Measurements from ENCODE around the gene CELF1.

The CELF1 gene

DNA sequence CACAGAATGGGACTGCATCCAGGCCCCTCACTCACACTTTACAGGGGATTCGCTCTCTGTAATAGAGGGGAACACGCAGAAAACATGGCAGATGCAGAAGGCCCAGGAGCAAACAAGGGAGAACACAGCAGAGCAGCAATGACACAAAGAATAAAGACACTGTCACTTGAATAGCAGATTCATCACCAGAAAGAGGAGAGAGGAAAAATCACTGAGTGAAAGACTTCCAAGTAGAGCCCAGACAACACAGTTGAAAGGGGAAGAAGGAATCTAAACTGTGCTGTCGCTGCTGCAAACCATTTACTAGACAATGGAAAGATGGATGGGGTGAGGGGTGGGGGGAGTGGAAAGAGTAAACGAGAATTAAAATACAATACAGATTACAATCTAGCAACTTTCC lies 75.2 kb downstream of the CELF1 start:
- DNase-seq: no peak

GRCh38 chr11:47477323-47477722 lies 75.6 kb downstream of the CELF1 start:
- DNase-seq: no peak

DNA sequence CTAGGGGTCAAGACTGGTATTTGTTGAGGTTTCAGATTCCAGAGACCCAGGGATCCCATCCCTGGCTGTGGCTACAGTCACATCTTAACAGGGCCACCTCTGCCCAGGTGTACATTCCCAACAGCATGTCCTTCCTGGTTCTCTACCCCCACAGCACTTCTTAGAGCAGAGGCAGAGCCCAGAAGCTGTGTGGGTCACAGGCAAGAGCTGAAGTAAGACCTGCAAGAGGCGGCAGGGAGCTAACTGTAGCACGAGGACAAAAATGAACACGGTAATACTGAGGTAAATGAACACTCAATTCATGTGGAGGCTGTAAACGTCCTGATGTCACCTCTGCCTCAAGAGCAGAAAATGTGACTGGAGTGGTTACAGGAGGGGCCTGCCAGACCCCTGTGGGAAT lies 82.3 kb downstream of the CELF1 start:
- no peak for DNase-seq

DNA sequence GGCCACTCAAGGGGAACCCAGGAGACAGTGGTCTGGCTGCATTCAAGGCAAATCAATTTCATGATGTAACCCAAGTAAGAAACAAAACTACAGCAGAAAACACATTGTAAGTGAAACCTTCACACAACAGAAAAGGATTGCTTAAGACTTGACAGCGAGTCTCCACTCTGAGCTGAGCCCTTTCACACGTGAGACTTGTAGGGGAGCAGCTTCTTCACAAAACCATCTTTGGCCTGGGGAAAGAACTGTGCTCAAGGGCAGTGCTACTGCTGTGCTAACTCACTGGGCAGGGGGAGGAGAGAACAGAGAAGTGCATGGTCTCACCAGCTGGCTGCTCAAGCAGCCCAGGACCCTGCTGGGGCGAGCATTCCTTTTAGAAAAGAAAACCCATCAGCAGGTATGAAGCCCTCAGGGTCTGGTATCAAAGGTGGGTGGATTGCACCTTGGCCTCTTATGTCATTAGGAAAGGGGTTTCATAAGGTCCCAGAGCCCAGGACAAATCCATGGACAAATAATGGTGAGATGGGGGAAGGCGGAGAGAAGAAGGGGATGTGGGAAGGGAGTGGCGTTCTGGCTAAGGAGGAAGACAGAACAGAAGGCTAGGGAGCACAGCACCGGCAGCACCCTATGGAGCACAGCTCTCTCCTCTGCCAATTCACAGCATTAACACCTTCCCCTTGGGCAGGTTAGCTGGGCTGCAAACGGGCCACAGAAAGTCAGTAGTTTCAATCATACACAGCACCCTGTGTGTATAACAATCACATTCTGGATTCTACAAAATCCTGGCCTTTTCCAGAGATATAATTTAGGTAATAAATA lies 83.4 kb downstream of the CELF1 start:
- DNase-seq: no peak

DNA sequence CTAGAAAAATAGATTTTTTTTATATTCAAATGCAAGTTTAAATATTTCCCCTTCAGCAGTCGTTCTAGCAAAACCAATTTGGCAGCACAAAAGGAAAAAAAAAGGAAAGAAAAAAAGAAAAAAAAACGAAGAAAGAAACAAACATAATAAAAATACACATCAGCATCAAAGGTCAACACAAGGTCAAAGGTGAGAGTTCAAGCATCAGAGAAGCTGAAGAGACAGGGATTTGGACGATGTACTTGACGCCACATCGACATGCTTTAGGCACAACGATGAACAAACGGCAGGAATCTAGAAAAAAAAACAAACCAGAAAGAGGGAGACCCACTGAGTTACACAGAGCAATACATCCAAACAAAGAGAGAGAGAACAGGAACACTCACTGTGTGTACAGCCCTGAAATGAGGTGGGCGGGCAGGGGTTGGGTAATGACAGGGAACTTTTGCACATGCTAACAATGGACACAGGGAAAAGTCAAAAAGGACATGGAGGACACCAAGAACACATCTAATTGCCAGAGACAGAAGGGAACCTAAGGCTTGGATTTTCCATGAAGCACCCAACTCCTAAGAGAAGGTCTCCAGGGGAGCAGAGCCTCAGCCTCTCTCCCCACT lies 84.2 kb downstream of the CELF1 start:
- no peak for DNase-seq

DNA sequence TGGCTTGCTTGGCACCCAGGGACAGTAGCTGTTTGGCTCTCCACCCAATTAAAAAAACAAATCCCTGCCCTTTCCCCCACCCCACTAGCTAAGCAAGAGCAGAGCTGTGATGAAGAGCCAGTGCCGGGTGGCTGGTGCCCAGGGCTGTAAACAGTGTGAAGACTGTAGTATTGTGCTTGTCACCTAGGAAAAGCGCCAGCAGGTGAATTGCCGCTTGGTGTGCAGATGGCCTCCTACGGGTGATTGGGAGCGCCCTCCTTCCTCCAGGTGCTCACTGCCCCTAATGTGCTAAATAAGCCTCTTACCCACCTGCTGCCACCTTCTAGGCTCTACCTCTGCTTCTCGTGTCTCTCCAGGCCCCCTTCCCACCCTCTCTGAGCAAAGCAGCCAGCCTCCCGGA lies 85.6 kb downstream of the CELF1 start:
- peak; percentile 82 for DNase-seq

- peak; percentile 82 for DNase-seq
These were observed 86.2 kb downstream of the CELF1 start for GRCh38 chr11:47466701-47467250.

DNA sequence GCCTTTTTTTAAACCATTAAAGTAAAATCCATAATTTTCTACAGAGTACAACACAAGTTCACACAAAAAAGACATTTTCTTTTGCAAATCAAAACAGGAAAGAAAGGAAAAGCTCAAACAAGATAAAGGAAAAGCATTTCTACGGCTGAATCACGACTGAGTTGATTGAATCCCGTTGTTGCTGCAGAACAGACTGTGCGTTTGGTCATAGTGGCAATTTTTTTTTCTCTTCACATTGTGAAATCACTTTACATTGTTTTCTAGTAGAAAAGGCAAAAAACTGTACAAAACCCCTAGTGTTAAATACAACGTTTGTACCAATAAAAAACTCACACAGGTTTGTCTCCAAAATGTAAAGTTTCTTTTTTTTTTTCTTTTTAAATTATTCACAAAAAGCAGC lies 86.7 kb downstream of the CELF1 start:
- no peak for DNase-seq

DNA sequence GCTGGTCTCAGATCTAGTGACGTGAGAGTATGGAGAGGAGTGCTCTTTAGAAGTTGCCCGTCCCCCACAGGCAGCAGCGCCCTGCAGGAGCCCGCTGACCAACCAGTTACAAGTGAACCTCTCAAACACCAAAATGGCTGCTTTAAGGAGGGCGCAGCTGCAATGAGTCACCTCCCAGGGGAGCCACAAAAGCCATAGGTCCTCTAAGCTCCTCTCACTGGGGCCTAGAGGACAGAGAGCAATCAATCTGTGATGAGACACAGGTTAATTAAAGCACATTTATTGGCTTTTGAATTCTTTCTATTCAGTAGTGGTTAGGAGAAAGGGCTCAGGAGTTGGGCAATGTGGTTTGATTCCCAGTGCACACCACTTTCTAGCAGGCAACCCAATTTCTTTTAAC lies 88.4 kb downstream of the CELF1 start:
- DNase-seq: peak; percentile 99

DNA sequence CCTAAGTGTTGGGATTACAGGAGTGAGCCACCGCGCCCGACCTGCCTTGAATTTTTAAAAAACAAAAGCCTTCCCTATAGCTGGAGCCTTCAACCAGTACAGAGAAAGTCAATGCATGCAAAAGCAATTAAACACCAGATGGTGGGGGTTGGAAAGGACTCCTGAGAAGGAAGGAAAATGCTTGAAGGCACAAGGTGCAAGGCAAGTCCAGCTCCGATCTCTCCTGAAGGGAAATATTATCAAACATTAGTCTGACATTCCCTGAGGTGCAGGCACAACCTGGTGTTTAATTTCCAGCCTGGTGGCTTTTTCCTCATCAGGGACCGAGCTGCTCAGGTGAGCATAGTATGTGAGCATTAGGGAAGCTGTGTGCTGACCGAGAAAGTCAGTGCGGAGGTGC lies 91.1 kb downstream of the CELF1 start:
- no peak for DNase-seq

- DNase-seq: no peak
These were observed 92.2 kb downstream of the CELF1 start for GRCh38 chr11:47460571-47461235.

DNA sequence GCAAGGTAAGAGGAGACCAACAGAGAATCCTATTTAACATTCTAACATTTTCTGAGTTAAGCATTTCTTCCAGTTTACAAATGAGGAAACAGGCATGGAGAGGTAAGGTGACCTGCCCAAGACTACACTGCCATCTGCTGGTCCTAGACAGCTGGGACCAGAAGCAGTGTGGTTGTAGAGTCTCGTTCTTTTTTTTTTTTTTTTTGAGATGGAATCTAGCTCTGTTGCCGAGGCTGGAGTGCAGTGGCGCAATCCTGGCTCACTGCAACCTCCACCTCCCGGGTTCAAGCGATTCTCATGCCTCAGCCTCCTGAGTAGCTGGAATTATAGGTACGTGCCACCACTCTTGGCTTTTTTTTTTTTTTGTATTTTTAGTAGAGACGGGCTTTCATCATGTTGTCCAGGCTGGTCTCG lies 98.7 kb downstream of the CELF1 start:
- peak; percentile 59 for DNase-seq

- DNase-seq: no peak
These were observed 99.6 kb downstream of the CELF1 start for GRCh38 chr11:47453365-47453764.

DNA sequence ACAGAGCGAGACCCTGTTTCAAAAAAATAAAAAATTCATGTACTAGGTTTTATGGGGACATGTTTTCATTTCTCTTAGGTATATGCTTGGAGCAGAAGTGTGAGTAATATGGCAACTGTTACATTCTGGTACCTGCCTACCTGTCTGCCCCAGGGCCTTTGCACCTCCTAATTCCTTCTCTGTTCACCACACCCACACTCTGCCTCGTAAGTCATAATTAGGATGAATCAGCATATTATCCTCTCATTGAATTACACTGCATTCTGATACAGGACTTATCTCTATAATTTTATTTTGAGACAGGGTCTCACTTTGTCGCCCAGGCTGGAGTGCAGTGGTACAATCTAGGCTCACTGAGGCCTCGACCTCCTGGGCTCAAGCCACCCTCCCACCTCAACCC lies 100.9 kb downstream of the CELF1 start:
- no peak for DNase-seq

GRCh38 chr11:47451436-47451835 lies 101.5 kb downstream of the CELF1 start:
- no peak for DNase-seq

DNA sequence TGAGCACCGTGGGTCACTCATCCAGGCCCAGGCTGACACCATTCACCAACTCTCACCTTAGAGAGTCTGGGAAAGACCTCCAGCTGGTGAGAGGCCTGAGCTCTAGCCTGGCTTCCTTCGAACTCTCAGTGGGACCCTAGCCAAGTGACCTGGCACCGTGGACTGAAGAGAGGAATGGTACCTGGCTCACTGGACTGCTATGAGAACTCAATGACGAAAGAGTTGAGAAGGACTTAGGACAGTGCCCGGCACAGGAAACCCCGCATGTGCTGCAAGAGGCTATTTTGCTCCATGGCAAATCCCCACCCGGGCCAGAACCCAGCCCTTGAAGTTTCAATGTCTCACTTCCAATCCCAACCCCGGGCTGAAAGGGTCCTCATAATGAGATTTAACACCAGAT lies 103.4 kb downstream of the CELF1 start:
- no peak for DNase-seq

DNA sequence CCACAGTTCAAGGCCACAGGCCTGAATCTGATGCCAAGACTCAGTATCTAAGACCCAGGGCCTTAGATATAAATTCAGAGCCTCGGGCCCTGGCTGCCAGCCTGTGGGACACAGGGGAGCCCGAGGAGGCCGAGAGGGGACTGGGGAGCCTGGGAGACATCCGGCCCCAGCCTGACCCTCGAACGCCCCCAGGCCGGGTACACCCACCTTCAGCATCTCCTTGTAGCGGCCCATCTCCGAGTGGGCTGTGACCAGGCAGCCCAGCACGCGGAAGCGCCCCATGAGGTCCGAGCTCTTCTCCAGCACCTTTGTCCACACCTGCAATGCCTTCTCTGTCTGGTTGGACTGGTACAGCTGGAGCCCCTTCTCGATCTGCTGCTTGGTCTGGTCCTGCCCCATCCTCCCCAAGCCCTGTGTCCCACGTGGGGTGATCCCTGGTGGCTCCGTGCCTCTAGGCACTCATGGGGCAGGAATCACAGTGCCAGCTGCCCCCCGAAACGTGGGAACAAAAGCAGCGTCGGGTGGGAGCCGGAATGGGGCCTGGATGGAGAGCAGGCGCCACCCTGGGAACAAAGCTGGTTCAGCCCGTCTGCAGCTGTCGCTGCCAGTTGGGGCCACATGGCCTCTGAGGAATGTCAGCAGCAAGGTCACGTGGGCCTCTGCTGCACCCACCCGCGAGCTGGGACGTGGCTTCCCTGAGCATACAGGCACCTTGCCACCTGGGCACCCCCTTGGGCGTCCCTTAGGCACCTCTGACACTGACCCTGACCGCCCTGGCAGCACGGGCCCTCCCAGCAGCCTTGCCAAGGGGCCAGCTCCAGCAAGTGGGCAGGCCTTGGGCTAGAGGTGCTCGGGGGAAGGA lies 104.1 kb downstream of the CELF1 start, which contains the start of gene RAPSN:
TSS of gene RAPSN (minus strand) at position 571 of the 862 bp plus-strand sequence. CDS start at position 399, 172 bp downstream.
- DNase-seq: no peak

DNA sequence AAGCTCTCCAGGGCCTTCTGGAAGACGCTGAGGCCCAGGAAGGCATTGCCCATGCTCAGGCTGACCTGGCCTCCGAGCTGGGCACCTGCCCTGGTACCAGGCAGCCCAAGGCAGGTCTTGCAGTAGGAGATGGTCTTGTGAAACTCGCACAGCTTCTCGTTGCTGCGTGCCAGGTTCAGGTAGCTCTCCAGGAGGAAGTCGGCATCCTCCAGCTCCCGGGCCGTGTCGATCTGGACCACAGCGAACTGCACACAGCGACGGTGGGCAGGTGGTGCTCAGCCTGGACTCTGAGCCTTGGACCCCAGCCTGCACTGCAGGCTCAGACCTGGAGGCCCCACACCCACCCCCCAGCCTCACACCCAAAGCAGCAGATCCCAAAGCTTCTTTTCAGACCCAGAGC lies 105.0 kb downstream of the CELF1 start:
- DNase-seq: no peak

DNA sequence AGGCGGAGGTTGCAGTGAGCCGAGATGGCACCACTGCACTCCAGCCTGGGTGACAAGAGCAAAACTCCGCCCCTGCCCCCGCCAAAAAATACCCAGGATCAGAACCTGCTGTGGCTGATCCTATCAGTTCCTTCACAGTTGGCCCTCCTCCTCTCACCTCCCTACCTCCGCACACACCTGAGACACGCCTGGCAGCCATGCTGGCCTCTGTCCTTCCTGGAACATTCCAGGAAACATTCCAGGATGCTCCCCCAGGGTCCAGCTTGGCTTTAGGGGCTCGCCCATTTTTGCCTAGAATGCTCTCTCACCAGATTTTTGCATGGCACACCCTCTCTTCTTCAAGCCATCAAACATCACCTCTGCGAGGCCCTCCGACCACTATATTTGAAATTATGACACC lies 106.1 kb downstream of the CELF1 start:
- DNase-seq: no peak

GRCh38 chr11:47445840-47446239 lies 107.1 kb downstream of the CELF1 start:
- no peak for DNase-seq

- DNase-seq: no peak
These were observed 109.1 kb downstream of the CELF1 start for GRCh38 chr11:47443817-47444216.

DNA sequence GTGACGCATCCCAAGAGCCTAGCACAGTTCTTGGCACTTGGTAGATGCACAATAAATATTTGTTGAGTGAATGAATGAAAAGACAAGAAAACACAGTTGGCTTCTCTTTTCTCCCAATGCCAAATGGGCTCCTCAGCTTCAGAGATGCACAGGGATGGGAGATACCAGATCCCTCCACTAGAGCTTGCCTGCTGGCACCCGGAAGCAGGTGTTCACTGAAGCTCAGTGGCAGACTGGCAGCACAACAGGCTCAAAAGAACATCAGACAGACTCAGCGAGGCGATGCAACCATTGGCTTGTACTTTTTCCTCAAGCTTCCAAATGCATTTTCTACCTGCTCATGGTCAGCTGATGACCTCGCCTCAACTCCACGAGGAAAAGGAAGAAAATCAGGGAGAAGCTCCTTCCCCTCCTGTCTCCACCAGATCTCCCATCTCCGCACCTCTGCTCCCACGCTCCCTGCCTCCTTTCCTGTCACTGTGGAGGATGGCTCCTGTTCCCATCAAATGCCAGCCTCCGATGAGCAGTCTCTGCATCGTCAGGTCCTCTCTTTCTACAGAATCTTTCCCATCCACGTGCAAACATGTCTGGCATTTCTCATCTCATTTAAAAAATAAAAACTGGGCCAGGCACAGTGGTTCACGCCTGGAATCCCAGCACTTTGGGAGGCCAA lies 109.8 kb downstream of the CELF1 start:
- no peak for DNase-seq
